Mesothelial cell of epicardium (in vitro differentiated cells): Measurements from ENCODE around the gene CYB561A3. TPM values are rescaled to one million over a fixed set of nuclear protein-coding genes. Genes with fewer than 3 reads are reported as not detected.
A peak's percentile ranks its signal among the peaks of the same experiment; 100 is the strongest.

ENCODE experiments used
- DNase-seq, 2 experiments: peaks; one replicate each; pipeline ENCODE4 v3.0.0; 2021; ENCODE audit warnings: low spot score in 2 of 2; ENCODE audit not compliant: unreplicated experiment in 2 of 2
- H3K27ac Mint-ChIP-seq: 2 replicates; pipeline ENCODE4 v1.8.0; 2021; ENCODE audit warnings: mixed read lengths
- H3K27me3 Mint-ChIP-seq: 2 replicates; pipeline ENCODE4 v1.8.0; 2021; ENCODE audit warnings: low read depth, mixed read lengths
- H3K36me3 Mint-ChIP-seq: 2 replicates; pipeline ENCODE4 v1.8.0; 2021; ENCODE audit warnings: mixed read lengths
- H3K4me1 Mint-ChIP-seq: 2 replicates; pipeline ENCODE4 v1.8.0; 2021; ENCODE audit warnings: mixed read lengths
- H3K4me3 Mint-ChIP-seq: 2 replicates; pipeline ENCODE4 v1.8.0; 2021; ENCODE audit warnings: mild to moderate bottlenecking, moderate library complexity, mixed read lengths
- H3K9me3 Mint-ChIP-seq: 2 replicates; pipeline ENCODE4 v1.8.0; 2021; ENCODE audit warnings: mixed read lengths
- total RNA-seq: library from RNA; stranded (reverse); gene quantifications from 3 replicates; pipeline ENCODE4 v1.2.1, GENCODE V29; 2021
- TF ChIP-seq, protein P1 (sequence below): fragments of 200-600 bp; sonication (generic); IDR thresholded peaks from one replicate; pipeline ENCODE4 v1.5.0; 2021; ENCODE audit warnings: antibody characterized with exemption; ENCODE audit not compliant: unreplicated experiment

The CYB561A3 gene
- total RNA-seq, 1 donor from 2014 or later = 26.3 TPM

DNA sequence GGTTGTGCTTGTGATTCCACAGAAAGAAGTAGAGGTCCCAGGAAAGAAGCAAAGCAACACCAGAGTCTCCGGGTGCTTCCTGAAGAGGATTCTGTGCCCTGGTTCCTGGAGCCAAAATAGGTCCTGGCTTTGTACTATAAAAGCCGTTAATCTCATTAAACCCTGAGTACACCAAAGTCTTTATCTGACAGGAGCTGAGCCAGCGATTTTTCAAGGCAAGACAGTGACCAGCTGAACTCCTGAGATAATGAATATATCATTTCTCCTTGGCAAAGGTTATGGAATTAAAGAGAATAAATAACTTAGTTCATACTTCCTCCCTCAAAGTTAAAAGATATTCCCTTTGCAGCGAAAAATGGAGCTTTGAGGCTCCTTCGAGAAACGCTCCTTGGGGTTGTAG is 5.7 kb upstream of the CYB561A3 start:
- no peak overlapping the region for H3K27ac Mint-ChIP-seq
- H3K36me3 Mint-ChIP-seq = peaks cover 40% of the 10 kb centered on the region
- H3K27me3 Mint-ChIP-seq = no peaks in the 10 kb centered on the region
- H3K4me3 Mint-ChIP-seq = no peak overlapping the region
- H3K4me1 Mint-ChIP-seq = peaks cover 14% of the 10 kb centered on the region
- DNase-seq = no peak
- H3K9me3 Mint-ChIP-seq = no peaks in the 10 kb centered on the region
- TF ChIP-seq, protein P1, sequence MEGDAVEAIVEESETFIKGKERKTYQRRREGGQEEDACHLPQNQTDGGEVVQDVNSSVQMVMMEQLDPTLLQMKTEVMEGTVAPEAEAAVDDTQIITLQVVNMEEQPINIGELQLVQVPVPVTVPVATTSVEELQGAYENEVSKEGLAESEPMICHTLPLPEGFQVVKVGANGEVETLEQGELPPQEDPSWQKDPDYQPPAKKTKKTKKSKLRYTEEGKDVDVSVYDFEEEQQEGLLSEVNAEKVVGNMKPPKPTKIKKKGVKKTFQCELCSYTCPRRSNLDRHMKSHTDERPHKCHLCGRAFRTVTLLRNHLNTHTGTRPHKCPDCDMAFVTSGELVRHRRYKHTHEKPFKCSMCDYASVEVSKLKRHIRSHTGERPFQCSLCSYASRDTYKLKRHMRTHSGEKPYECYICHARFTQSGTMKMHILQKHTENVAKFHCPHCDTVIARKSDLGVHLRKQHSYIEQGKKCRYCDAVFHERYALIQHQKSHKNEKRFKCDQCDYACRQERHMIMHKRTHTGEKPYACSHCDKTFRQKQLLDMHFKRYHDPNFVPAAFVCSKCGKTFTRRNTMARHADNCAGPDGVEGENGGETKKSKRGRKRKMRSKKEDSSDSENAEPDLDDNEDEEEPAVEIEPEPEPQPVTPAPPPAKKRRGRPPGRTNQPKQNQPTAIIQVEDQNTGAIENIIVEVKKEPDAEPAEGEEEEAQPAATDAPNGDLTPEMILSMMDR = no peak

DNA sequence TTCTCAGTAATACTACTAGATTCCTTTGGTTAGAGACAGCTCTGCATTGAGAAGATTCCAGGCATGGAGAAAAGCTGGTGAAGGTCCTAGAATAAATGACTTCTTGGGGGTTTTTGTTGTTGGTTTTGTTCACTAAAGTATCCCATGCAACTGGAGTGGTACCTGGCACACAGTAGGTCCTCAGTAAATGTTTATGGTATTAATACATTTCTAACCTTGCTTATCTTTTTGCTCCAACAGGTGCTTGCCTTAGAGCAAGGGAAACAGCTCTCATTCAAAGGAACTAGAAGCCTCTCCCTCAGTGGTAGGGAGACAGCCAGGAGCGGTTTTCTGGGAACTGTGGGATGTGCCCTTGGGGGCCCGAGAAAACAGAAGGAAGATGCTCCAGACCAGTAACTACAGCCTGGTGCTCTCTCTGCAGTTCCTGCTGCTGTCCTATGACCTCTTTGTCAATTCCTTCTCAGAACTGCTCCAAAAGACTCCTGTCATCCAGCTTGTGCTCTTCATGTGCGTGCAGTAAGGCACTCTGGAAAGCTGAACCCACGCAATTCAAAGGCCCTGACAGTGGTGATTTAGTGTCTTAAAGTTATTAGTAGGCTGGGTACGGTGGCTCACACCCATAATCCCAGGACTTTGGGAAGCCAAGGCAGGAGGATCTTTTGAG is 2.5 kb upstream of the CYB561A3 start:
- Mint-ChIP-seq H3K9me3 (no peaks in the 10 kb centered on the region), H3K36me3 (peaks cover 16% of the 10 kb centered on the region), H3K4me1 (peaks cover 27% of the 10 kb centered on the region), H3K27me3 (no peaks in the 10 kb centered on the region), H3K4me3 (peak overlapping the region; percentile 93), H3K27ac (no peak overlapping the region)
- TF ChIP-seq, protein P1 = no peak
- DNase-seq = no peak

DNA sequence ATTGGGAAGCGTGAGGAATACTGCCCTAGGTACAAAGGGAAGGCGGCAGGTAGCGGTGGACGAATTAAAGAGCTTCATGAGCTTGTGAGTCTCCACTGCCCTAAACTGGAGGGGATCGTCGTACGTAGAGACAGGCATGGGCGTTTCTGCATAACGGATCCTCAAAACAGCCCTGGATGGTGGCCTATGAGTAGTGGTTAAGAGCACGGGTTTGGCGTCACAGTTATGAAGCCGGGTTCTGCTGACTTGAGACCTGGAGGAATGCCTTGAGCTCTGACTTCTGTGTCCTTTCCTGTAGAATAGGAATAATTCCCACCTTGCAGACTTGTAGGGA is 827 bp upstream of the CYB561A3 start:
- H3K4me3 Mint-ChIP-seq = peak overlapping the region; percentile 93
- H3K4me1 Mint-ChIP-seq = peaks cover 27% of the 10 kb centered on the region
- TF ChIP-seq, protein P1 = no peak
- H3K9me3 Mint-ChIP-seq = no peaks in the 10 kb centered on the region
- H3K36me3 Mint-ChIP-seq = peaks cover 4% of the 10 kb centered on the region
- no peaks in the 10 kb centered on the region for H3K27me3 Mint-ChIP-seq
- peak overlapping the region; percentile 98 for H3K27ac Mint-ChIP-seq
- DNase-seq = no peak

DNA sequence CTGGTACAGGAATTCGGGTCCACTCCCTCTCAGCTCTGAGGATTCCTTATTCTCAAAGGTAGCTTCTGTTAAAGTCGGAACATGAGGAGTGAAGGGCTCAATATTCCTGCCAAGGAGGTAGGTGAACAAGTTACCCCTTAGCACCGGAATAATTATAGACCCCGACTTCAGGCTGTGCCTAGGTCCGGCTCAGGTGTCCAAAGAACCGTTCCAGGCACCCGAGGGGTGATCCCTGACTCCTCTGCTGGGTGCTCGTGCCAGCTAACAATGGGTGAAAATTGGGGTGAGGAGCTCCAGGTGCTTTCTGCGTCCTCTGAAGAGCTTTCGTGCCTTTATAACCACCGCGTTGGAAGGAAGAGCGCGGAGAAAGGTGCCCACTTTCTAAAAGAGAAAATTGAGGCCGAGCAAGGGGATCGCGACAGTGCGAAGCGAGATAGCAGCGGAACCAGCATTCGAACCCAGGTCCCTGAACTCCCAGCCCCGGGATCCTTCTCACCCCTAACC is 393 bp downstream of the CYB561A3 start:
- Mint-ChIP-seq H3K4me1 (peaks cover 27% of the 10 kb centered on the region), H3K36me3 (peaks cover 5% of the 10 kb centered on the region), H3K27ac (peak overlapping the region; percentile 98), H3K9me3 (no peaks in the 10 kb centered on the region), H3K4me3 (peak overlapping the region; percentile 93), H3K27me3 (no peaks in the 10 kb centered on the region)
- DNase-seq = no peak
- TF ChIP-seq, protein P1 = no peak

DNA sequence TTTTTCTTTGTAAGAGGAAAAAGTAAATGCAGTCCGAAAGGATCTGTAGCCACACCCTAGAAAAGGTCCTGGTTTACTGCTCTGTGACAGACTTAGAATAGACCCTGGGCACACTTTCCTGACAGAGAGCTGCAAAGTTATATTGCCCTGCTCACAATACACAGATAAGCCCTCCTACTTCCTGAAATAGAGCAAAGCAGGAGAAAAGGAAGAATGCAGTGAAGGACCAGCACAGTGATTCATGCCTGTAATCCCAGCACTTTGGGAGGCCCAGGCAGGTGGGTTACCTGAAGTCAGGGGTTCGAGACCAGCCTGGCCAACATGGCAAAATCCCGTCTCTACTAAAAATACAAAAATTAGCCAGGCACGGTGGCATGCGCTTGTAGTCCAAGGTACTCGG is 2.2 kb downstream of the CYB561A3 start:
- TF ChIP-seq, protein P1 = no peak
- H3K4me1 Mint-ChIP-seq = peaks cover 27% of the 10 kb centered on the region
- H3K36me3 Mint-ChIP-seq = peaks cover 2% of the 10 kb centered on the region
- H3K27me3 Mint-ChIP-seq = no peaks in the 10 kb centered on the region
- no peak overlapping the region for H3K4me3 Mint-ChIP-seq
- no peaks in the 10 kb centered on the region for H3K9me3 Mint-ChIP-seq
- H3K27ac Mint-ChIP-seq = no peak overlapping the region
- no peak for DNase-seq
